GM18909 (cell line): Measurements from ENCODE around the gene GAREM1.

Source experiments
- ATAC-seq: cut with Tn5 transposase; IDR thresholded peaks from one replicate; pipeline ENCODE4 v1.9.1; 2021; ENCODE audit warnings: mild to moderate bottlenecking; ENCODE audit not compliant: unreplicated experiment, poor library complexity

The GAREM1 gene

GRCh38 chr18:32460171-32460731, 10.4 kb downstream of the GAREM1 start:
- ATAC-seq, result no peak

DNA sequence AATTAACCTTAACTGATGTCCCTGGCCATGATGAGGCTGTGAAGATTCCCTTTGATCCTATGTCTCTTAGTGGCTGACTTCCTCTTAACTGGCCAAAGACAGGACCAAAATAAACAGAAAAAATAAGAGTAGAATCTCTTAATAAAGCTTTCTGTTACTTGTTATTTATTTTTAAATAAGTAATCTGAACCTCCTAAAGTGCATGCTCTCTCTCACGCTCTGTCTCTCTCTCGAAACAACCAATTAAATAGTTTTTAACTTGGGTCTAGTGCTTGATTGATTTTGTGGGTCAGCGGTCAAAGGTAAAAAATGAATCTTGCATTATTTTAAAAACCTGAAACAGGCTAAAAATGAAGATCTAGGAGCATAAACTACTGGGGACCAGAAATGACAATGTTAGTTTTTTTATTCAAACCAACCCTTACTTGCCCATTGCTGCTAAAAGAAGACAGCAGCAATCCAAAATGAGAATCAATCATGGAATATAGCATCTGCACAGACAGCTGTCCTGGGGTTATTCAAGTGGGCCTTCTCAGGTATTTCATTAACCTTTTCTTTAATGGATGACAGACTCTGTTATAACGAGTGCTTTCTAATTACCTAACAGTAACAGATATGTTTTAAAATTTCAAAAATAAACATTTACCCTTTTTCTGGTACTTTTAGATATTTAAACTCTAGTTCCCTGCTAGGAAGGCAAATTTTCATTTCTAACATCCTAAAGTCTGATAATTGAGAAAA, 11.2 kb downstream of the GAREM1 start:
- no peak for ATAC-seq

DNA sequence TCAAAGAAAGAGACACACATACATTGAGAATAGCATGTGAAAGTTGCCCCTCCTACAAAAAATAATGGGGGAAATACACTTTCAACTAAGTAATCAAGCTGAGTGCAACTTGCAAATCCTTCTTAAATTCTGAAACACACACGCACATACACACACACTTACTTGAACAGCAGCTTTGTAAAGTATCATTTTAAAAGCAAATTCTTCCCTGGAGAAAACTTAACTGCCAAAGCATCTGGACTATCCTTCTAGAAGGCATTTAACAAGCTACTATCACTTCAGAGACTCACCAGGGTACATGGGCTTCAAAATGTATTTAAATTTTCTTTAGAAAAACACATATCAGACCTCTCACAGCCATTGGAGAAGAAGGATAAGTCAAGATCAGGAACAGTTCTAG, 15.3 kb downstream of the GAREM1 start:
- ATAC-seq, result no peak

DNA sequence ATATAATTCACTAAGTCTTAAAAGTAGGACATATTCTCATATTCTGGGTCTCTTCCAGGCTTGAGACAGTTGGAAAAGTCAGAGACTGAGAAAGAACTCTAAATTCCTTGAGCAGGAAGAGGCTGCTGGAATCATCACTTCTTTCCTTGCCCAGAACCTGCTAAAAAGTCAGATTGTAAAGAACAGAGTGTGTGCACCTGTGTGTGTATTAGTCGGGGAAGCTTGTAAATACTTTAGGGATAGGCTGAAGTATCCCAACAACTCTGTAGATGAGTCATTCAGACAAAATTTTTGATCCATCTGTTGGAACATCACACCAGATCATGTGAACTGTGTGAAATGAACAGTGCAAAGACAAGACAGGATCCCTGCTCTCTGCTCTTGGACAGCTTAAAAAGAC, 16.1 kb downstream of the GAREM1 start:
- ATAC-seq, result no peak

- no peak for ATAC-seq
Measured at GRCh38 chr18:32450874-32451273, 19.8 kb downstream of the GAREM1 start.

GRCh38 chr18:32450026-32450691, 20.5 kb downstream of the GAREM1 start:
- no peak for ATAC-seq

DNA sequence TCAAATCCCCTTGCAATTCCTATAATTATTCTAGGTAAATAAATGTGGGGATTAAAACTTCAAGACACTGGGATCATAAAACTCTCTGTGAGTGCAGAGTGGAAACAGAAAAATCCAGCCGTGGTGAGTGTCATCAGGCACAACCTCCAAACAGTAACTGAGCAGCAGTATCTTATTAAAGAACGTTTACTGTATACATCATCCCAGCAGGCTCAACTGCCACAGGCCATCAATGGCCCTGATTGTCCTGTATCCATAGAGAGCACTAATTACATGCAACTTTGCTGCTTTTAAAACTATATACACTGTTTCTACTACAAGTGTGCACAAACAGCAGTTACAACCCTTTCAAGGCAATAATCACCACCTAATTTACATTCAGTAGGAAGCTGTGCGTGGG, 23.9 kb downstream of the GAREM1 start:
- no peak for ATAC-seq

DNA sequence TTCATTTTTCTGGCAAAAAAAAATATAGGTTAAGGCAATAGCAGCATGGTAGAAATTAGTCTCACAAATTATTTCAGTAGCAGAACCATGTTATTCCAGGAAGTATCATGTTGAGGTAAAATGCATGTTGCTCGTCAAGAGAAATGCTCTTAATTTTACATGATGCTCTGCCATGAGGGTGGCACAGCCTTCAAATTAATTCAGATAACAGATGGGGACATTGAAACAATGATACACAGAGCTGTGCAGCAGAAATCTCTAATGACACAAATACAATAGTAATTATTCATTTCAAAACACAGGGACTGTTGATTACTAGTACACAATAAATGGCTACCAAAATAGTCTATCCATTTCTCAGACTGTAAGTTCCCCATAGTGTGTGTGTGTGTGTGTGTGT, 24.8 kb downstream of the GAREM1 start:
- ATAC-seq, result no peak

GRCh38 chr18:32443706-32444215, 26.9 kb downstream of the GAREM1 start:
- ATAC-seq, result no peak

GRCh38 chr18:32443033-32443705, 27.5 kb downstream of the GAREM1 start:
- no peak for ATAC-seq

- no peak for ATAC-seq
Measured at GRCh38 chr18:32442575-32442974, 28.1 kb downstream of the GAREM1 start.

DNA sequence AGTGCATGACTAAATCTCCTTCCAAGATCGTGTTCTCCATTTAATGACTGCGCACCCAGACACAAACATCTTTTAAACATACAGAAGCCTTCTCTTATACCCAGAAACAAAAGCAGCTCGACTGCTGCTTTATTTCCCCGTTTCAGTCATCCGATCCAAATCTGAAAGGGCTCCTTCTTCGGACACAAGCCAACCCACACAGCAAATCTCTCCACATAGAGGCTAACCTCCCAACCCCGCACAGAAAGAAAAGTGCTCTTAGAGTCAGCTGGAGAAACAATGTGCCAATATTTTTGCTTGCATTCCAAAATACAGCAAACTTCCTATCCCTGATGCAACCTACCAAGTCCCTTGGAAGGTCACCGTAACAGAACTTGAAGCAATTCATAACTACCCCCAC, 29.1 kb downstream of the GAREM1 start:
- ATAC-seq, result no peak

GRCh38 chr18:32440518-32440917, 30.2 kb downstream of the GAREM1 start:
- ATAC-seq, result no peak

DNA sequence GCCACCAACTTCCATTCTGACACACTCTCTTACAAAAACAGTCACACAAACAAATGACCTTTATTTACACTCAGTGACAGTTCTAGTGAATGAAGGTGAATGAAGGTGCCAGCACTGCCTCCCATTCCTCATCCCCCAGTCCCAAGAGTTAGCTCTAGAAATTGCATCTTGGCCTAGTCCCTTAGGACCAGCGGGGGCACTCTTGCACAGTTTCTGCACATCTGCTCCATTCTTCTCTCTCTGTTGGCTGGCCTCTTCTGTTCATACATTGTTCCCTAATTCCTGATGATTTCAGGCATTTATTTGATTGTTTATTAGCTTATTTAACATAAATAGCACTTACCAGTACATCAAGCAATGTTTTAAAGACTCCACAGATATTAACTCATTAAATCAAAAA, 30.9 kb downstream of the GAREM1 start:
- no peak for ATAC-seq

DNA sequence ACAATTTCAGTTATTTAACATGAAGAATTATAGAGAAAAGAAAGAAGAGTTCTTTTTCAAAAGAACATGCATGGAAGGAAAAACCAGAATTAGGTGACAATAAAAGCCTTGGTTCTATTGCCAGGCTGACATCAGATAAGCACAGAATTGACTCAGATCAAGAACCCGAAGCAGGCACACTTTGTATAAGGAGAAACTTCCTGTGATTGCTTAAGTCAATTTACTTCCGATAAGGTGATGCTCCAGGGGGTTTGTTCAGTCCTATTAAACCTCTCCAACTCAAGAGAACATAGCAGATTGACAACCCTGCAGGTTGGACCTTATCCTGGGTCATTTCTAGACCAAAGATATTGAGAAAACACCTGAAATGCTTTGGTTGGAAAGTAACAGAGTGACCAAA, 31.4 kb downstream of the GAREM1 start:
- ATAC-seq, result no peak

DNA sequence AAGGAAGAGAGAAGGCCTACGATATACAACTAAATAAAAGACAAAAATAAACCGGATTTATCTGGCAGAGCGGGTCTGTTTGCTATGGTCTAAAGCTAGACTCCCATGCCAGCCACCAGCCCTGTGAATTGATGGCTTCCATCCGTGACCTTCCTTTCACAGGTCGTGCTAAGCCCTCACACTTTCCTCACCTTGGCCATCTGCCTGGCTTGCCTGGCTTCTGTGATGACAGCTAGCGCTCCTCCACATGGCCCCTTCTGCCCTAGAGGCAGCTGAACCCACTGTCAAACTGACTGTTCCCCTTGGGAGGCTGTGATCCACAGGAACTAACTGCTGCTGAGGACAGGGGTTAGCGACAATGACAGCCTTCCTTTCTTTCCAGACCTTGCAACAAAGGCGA, 32.5 kb downstream of the GAREM1 start:
- ATAC-seq, result no peak

- ATAC-seq, result no peak
Measured at GRCh38 chr18:32437100-32437834, 33.4 kb downstream of the GAREM1 start.

- no peak for ATAC-seq
Measured at GRCh38 chr18:32435631-32436500, 34.8 kb downstream of the GAREM1 start.

DNA sequence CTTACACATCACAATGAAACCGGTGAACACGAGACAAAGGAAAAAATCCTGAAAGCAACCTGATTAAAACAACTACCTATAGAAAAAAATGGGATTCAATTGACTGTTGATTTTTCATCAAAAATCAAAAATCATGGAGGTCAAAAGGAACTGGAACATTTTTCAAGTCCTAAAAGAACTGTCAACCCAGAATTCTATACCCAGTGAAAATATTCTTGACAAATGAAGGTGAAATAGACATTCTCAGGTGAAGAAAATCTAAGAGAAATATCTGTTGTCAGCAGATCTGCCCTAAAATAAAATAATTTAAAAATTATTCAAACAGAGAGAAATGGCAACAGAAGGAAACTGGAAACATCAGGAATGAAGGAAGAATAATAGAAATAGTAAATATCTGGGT, 38.9 kb downstream of the GAREM1 start:
- no peak for ATAC-seq
